Activated naive CD4-positive, alpha-beta T cell treated with anti-CD3 and anti-CD28 coated beads, Interleukin-2, amount 50 U/mL, for 24 hours (primary cell): Measurements from ENCODE around the gene IZUMO2.

Experiments used
- H3K27ac Mint-ChIP-seq: one replicate; pipeline ENCODE4 v1.8.0; 2021; ENCODE audit warnings: mild to moderate bottlenecking, mixed read lengths
- H3K27me3 Mint-ChIP-seq: one replicate; pipeline ENCODE4 v1.8.0; 2021; ENCODE audit warnings: mixed read lengths
- H3K36me3 Mint-ChIP-seq: one replicate; pipeline ENCODE4 v1.8.0; 2021; ENCODE audit warnings: mixed read lengths
- H3K4me1 Mint-ChIP-seq: one replicate; pipeline ENCODE4 v1.8.0; 2021; ENCODE audit warnings: mixed read lengths
- H3K4me3 Mint-ChIP-seq: one replicate; pipeline ENCODE4 v1.8.0; 2021; ENCODE audit warnings: mild to moderate bottlenecking, mixed read lengths
- H3K9me3 Mint-ChIP-seq: one replicate; pipeline ENCODE4 v1.8.0; 2021; ENCODE audit warnings: mixed read lengths

Gene IZUMO2

DNA sequence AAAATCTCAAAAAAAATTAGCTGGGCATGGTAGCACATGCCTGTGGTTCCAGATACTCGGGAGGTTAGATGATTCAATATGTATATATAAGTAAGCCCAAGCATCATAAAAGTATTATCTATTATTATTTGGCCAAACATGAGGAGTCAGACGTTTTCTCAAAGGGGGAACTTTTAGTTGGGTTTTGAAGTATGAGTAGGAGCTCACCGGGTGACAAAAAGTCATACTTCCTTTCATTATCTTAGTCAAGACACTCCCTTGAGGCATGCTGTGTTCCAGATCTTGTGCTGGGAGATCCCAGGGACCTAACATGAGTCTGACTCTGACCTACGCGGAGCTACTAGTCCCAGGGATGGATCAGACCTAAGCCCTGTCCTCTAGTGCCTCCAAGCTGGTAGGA, 32.1 kb upstream of the IZUMO2 start:
- Mint-ChIP-seq H3K4me1 (no peaks in the 10 kb centered on the region), H3K9me3 (no peaks in the 10 kb centered on the region), H3K27ac (no peak overlapping the region), H3K27me3 (peaks cover 26% of the 10 kb centered on the region), H3K4me3 (no peak overlapping the region), H3K36me3 (no peaks in the 10 kb centered on the region)

DNA sequence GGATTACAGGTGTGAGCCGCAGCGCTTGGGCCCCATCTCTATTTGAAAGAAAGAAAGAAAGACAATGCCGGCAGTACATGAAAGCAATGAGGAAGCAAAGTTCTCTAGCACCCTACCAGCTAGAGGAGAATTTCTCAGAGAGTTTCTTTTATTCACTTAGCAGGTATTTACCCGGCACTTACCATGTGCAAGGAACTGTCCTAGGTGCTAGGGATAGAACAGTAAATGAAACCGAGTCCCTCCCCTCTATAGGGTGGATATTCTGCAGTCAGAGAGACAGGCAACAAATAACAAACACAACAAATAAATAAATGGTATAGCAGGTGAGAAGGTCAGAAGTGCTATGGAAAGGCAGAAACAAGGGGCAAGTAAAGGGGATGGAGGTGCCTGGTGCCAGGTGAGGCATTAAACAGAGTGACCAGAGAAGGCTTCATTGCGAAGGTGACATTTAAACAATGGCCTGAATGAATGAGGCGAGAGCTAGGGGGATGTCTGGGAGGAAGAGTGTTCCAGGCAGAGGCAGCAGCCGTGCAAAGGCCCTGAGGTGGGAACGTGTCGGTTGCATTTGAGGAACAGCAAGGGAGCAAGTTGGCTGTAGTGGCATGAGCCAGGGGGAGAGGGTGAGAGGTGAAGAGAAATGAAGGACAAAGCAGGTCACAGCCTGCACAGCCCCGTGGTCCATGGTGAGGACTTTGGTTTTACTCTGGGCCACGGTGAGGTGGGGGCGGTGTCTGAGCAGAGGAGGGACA, 29.6 kb upstream of the IZUMO2 start:
- Mint-ChIP-seq H3K27me3 (peaks cover 24% of the 10 kb centered on the region), H3K9me3 (no peaks in the 10 kb centered on the region), H3K27ac (peak overlapping the region; percentile 24), H3K36me3 (no peaks in the 10 kb centered on the region), H3K4me1 (no peaks in the 10 kb centered on the region), H3K4me3 (no peak overlapping the region)

DNA sequence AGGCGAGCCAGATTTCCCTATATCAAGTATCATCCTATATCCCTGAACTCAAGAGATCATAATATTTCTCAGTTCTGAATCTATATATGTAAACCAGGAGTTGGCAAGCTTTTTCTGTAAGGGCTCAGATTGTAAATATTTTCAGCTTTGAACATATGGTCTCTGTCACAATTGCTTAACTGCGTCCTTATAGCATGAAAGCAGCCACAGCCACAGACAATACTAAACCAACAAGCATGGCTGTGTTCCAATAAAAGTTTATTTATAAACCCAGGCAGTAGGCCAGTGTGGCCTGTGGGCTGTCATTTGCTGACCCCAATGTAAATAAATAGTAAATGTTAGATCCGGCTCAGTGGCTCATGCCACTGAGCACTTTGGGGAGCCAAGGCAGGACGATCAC, 28.1 kb upstream of the IZUMO2 start:
- Mint-ChIP-seq H3K36me3 (no peaks in the 10 kb centered on the region), H3K4me3 (no peak overlapping the region), H3K27me3 (peaks cover 17% of the 10 kb centered on the region), H3K27ac (no peak overlapping the region), H3K9me3 (no peaks in the 10 kb centered on the region), H3K4me1 (no peaks in the 10 kb centered on the region)

DNA sequence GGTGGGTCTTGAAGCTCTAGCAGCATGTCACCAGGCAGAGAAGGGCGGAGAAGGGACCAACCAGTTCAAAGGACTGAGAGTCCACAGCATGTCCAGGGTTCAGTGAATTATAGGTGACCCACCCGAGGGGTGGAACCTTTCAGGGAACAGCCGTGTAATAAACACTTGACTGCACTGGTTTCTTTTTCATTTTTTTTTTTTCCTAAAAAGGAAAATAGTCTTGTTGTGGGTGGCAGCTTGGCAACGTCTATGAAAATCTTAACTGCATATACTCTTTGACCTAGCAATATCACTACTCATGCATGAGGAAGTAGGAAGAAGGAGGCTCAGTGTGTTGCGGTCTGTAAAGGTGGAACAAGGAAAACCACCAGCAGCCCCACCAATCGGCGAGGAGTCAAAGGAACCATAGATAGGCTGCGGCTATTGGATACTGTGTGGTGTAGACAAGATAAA, 27.4 kb upstream of the IZUMO2 start:
- Mint-ChIP-seq H3K36me3 (no peaks in the 10 kb centered on the region), H3K9me3 (no peaks in the 10 kb centered on the region), H3K4me3 (no peak overlapping the region), H3K27me3 (peaks cover 19% of the 10 kb centered on the region), H3K4me1 (no peaks in the 10 kb centered on the region), H3K27ac (no peak overlapping the region)

DNA sequence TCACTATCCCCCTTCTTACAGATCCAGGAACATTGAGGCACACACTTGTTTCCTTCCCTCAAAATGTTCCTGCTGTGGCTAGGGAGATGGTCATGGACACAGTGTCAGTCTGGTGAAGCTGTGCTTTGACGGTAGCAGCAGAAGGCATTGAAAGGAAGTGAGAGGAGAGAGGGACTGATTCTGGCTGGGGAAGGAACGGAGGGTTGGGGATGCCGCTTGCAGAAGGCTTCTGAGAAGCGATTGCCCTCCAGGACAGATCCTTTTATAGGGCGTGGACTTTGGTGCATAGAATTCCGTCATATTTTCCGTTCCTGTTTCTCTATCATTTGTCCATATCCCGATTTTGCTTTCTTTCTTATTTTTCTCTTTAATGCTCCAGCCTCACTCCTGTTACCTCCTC, 26.2 kb upstream of the IZUMO2 start:
- no peak overlapping the region for H3K27ac Mint-ChIP-seq
- no peaks in the 10 kb centered on the region for H3K36me3 Mint-ChIP-seq

DNA sequence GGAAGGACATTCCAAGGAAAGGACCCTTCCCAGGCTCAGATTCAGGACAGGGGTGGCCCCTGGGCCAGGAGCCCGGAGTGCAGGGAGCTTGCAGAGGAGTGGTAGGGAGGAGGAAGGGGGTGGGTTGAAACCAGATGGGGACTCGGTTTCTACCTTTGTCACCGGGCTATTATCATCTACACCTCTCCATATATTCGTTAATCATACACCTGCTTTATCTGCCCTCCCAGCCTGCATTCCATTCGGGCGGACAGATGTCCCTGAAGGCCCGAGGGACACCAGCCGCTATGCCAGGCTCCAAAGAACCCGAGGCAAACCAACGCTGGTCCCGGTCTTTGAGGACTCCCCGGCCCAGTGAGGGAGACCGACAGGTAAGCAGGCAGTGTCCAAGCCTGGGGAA, 24.9 kb upstream of the IZUMO2 start:
- Mint-ChIP-seq H3K27ac (no peak overlapping the region), H3K4me1 (no peaks in the 10 kb centered on the region), H3K9me3 (no peaks in the 10 kb centered on the region), H3K36me3 (no peaks in the 10 kb centered on the region), H3K27me3 (peaks cover 15% of the 10 kb centered on the region), H3K4me3 (no peak overlapping the region)

More for the DNA sequence above, 26.2 kb upstream of the IZUMO2 start:
- no peak overlapping the region for H3K4me3 Mint-ChIP-seq
- H3K9me3 Mint-ChIP-seq, result no peaks in the 10 kb centered on the region
- H3K4me1 Mint-ChIP-seq, result no peaks in the 10 kb centered on the region
- peaks cover 16% of the 10 kb centered on the region for H3K27me3 Mint-ChIP-seq

DNA sequence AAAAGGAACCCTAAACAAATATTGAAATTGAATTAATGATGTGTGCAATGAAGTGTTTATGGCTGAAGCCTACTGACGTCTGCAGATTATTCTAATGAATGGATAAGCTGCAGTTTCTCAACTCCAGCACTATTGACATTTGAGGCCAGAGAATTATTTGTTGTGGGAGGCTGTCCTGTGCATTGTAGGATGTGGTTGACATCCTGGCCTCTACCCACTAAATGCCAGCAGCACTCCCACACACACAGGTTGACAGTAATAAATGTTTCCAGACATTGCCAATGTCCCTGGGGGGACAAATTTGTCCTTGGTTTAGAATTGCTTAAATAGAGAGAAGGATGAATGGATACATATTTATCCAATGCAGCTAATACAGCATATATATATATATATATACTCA, 21.1 kb upstream of the IZUMO2 start:
- Mint-ChIP-seq H3K9me3 (no peaks in the 10 kb centered on the region), H3K36me3 (no peaks in the 10 kb centered on the region), H3K4me1 (no peaks in the 10 kb centered on the region), H3K4me3 (no peak overlapping the region), H3K27me3 (peaks cover 8% of the 10 kb centered on the region), H3K27ac (no peak overlapping the region)

DNA sequence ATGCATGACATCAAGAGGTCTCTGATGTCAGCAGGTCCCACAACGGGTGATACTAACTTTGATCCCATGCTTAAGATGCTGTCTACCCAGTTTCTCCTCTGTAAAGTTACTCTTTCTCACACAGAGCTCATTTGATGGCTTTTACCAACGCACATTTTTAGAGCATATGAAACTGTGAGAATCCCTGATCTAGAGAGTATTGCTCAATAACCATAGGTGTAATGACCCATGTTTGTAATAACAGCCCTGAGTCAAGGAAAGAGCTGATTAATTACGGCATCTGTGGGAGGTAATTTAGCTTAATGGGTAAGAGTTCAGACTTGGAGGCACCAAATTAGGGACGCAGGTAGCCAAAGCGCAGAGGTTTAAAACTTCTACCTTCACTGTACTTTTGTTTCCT, 18.0 kb upstream of the IZUMO2 start:
- no peak overlapping the region for H3K4me3 Mint-ChIP-seq
- H3K27me3 Mint-ChIP-seq, result peaks cover 8% of the 10 kb centered on the region
- H3K9me3 Mint-ChIP-seq, result no peaks in the 10 kb centered on the region
- H3K36me3 Mint-ChIP-seq, result no peaks in the 10 kb centered on the region
- H3K27ac Mint-ChIP-seq, result no peak overlapping the region
- H3K4me1 Mint-ChIP-seq, result no peaks in the 10 kb centered on the region

DNA sequence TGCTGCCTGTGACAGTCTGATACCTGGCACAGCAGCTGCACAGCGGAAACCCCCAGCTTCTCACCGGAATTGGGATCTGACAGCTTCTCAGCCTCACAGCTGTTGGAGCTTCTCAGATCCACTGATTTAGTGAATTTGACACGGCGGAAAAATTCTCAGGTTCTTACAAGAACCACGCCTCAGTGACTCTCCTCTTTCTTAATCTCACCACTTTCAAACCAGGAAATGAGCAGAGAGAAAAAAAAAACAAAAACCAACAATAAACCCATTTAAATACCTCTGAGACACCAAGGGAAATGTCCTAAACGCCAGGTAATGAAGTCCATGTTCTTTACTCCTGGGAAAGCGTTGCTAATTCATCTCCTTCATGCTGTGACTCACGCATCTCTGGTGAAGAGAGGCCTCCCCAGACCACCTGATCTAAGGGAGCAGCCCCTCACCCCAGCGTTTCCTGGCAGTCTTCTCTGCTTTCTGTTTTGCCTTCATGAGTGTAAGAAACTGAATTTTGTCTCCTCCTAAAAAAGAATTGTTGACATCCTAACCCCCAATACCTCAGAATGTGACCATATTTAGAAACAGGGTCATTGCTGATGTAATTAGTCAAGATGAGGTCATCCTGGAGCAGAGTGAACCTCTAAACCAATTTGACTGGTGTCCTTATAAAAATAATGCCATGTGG, 15.9 kb upstream of the IZUMO2 start:
- no peak overlapping the region for H3K27ac Mint-ChIP-seq
- H3K9me3 Mint-ChIP-seq, result no peaks in the 10 kb centered on the region
- H3K27me3 Mint-ChIP-seq, result peaks cover 11% of the 10 kb centered on the region
- H3K4me1 Mint-ChIP-seq, result no peaks in the 10 kb centered on the region
- no peak overlapping the region for H3K4me3 Mint-ChIP-seq
- no peaks in the 10 kb centered on the region for H3K36me3 Mint-ChIP-seq

DNA sequence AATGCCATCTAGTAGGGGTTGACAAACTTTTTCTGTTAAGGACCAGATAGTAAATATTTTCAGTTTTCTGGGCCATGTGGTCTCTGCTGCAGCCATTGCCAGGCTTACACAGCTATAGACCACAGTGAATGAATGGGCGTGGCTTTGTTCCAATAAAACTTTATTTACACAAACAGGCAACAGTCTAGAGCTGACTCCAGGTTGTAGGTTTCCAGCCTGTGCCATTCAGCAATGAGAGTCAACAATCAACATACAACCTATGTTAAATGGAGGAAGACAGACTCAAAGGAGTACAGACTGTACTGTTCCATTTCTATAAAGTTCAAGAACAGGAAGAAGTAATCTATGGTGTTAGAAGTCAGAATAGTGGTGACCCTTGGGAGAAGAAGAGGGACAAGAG, 15.2 kb upstream of the IZUMO2 start:
- Mint-ChIP-seq H3K9me3 (no peaks in the 10 kb centered on the region), H3K4me3 (no peak overlapping the region), H3K36me3 (no peaks in the 10 kb centered on the region), H3K27me3 (peaks cover 13% of the 10 kb centered on the region), H3K27ac (no peak overlapping the region), H3K4me1 (no peaks in the 10 kb centered on the region)

DNA sequence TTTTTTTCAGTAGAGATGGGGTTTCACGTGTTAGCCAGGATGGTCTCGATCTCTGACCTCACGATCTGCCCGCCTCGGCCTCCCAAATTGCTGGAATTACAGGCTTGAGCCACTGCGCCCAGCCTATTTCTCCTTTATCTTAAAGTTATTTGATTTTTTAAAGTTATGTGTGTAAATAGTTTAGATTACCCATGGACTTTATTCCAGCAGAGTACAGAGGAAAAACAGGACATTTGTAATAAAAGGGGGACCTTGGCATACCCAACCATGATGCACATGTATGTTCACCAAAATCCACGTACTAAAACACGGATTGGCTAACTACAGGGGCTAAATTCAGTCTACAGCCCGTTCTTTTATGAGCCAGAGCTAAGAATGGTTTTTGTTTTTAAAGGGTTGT, 13.7 kb upstream of the IZUMO2 start:
- H3K27ac Mint-ChIP-seq, result no peak overlapping the region
- no peaks in the 10 kb centered on the region for H3K36me3 Mint-ChIP-seq
- H3K27me3 Mint-ChIP-seq, result peaks cover 13% of the 10 kb centered on the region
- no peak overlapping the region for H3K4me3 Mint-ChIP-seq
- H3K9me3 Mint-ChIP-seq, result no peaks in the 10 kb centered on the region
- no peaks in the 10 kb centered on the region for H3K4me1 Mint-ChIP-seq

DNA sequence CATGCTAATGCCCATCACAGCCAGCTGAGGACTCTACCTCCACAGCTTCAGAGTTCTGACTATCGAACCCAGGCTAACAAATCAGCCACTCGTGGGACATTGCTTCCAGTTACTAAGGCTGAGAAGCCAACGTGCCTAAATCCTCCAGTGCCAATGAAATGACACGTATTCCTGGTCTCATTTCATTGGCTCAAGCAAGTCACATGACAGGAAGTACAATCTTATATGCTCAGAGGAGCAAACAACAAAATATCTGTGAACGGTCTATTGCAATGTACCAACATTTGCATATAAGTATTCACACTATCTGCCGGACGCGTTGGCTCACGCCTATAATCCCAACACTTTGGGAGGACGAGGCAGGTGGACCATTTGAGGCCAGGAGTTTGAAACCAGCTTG, 12.8 kb upstream of the IZUMO2 start:
- H3K27me3 Mint-ChIP-seq, result peaks cover 14% of the 10 kb centered on the region
- H3K4me1 Mint-ChIP-seq, result no peaks in the 10 kb centered on the region
- H3K36me3 Mint-ChIP-seq, result no peaks in the 10 kb centered on the region
- H3K27ac Mint-ChIP-seq, result no peak overlapping the region
- no peak overlapping the region for H3K4me3 Mint-ChIP-seq
- H3K9me3 Mint-ChIP-seq, result no peaks in the 10 kb centered on the region

DNA sequence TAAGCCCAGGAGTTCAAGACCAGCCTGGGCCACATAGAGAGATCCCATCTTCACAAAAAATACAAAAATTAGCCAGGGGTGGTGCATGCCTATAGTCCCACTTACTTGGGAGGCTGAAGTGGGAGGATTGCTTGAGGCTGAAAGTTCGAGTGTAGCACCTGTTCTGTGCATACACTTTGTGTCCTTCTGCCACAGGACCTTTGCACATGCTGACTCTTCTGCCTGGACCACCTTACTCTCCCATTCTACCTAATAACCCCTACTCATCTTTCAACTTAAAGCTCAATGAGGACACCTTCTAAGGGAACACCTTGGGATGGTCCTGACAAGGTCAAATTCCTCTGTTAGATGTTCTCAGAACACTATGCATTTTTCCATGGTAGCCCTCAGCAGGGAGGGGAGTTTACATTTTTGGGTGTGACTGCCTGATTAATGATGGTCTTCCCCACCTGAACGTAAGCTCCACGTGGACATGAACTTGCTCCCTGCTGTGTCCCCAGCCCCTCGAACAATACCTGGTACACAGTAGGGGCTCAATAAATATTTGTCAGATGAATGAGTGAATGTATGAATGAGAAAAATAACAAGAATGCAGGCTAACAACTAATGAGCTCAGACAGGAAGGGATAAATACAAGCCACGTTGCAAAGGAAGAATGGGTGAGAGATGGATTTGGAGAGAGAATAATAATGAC, 11.2 kb upstream of the IZUMO2 start:
- no peaks in the 10 kb centered on the region for H3K9me3 Mint-ChIP-seq
- H3K27ac Mint-ChIP-seq, result no peak overlapping the region
- no peaks in the 10 kb centered on the region for H3K36me3 Mint-ChIP-seq
- no peak overlapping the region for H3K4me3 Mint-ChIP-seq
- peaks cover 17% of the 10 kb centered on the region for H3K27me3 Mint-ChIP-seq
- no peaks in the 10 kb centered on the region for H3K4me1 Mint-ChIP-seq

DNA sequence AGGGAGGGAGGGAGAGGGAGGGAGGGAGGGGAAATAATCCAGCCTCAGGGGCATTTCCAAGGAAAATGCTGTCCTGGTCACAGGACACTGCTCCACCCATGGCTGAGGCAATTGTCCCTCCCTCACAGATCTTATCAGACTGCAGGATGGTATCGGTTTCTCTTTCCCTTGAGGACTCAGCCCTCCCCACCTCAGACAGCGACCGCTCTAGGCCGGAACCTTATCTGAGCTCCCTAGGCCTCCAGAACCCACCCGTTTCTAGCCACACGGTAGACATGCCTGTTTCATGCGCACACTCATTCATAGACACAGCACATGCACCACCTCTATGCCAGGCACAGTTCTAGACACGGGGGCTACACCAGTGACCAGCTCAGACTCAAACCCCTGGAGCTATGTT, 10.0 kb upstream of the IZUMO2 start:
- Mint-ChIP-seq H3K4me3 (no peak overlapping the region), H3K36me3 (no peaks in the 10 kb centered on the region), H3K27ac (no peak overlapping the region), H3K9me3 (no peaks in the 10 kb centered on the region), H3K4me1 (no peaks in the 10 kb centered on the region), H3K27me3 (peaks cover 19% of the 10 kb centered on the region)

DNA sequence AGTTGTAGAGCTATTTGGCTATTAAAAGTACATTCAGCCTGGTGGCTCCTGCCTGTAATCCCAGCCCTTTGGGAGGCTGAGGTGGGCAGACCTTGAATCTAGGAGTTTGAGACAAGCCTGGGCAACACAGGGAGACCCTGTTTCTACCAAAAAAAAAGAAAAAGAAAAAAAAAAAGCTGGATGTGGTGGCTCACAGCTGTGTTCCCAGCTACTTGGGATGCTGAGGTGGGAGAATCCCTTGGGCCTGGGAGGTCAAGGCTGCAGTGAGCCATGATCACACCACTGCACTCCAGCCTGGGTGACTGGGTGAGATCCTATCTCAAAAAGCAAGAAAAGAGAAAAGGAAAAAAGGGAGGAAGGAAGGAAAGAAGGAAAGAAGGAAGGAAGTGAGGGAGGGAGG, 9.6 kb upstream of the IZUMO2 start:
- H3K9me3 Mint-ChIP-seq, result no peaks in the 10 kb centered on the region
- no peak overlapping the region for H3K4me3 Mint-ChIP-seq
- H3K36me3 Mint-ChIP-seq, result no peaks in the 10 kb centered on the region

DNA sequence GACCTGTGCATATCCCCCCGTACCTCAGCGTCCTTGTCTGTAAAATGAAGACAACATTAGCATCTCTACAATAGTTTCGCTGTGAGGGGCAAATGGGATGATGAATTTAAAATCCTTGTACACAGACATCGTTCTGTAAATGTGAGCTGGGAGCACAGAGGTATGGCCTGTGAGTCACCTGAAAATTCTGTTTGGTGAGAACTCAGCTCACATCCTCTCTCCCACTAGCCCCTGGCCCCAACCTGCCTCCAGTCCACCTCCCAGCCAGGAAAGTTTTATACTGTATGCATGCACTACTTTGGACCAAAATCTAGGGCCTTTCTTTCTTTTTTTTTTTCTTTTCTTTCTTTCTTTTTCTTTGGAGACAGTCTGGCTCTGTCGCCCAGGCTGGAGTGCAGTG, 8.7 kb upstream of the IZUMO2 start:
- H3K36me3 Mint-ChIP-seq, result no peaks in the 10 kb centered on the region
- H3K27ac Mint-ChIP-seq, result no peak overlapping the region

More for the DNA sequence above, 9.6 kb upstream of the IZUMO2 start:
- peaks cover 17% of the 10 kb centered on the region for H3K27me3 Mint-ChIP-seq
- no peaks in the 10 kb centered on the region for H3K4me1 Mint-ChIP-seq
- no peak overlapping the region for H3K27ac Mint-ChIP-seq

More for the DNA sequence above, 8.7 kb upstream of the IZUMO2 start:
- H3K4me3 Mint-ChIP-seq, result no peak overlapping the region
- H3K9me3 Mint-ChIP-seq, result no peaks in the 10 kb centered on the region
- H3K27me3 Mint-ChIP-seq, result peaks cover 21% of the 10 kb centered on the region
- H3K4me1 Mint-ChIP-seq, result no peaks in the 10 kb centered on the region
